SK-N-SH treated with all-trans-retinoic acid at 6 μM for 48 hours (cell line): Measurements from ENCODE around the gene SMG7.

Experiments
- ATAC-seq: fragments of 200-7000 bp; cut with Tn5 transposase; 3 replicates; pipeline ENCODE4 v1.9.1; 2020; ENCODE audit warnings: mild to moderate bottlenecking, moderate library complexity
- ARNTL ChIP-seq: fragments of 450-650 bp; formaldehyde crosslinking; IDR thresholded peaks from 2 replicates; pipeline ENCODE4 v1.5.0; 2020; ENCODE audit warnings: low read depth, mild to moderate bottlenecking, moderate library complexity, borderline replicate concordance
- BACH2 ChIP-seq: fragments of 250-450 bp; sonication (Bioruptor Pico); IDR thresholded peaks from 2 replicates; pipeline ENCODE4 v1.9.0; 2021; ENCODE audit warnings: mild to moderate bottlenecking, borderline replicate concordance
- CREB5 ChIP-seq: fragments of 250-450 bp; sonication (Bioruptor Pico); IDR thresholded peaks from 2 replicates; pipeline ENCODE4 v1.5.1; 2020; ENCODE audit warnings: low read depth, mild to moderate bottlenecking, moderate library complexity
- CSDC2 ChIP-seq: fragments of 250-450 bp; sonication (Bioruptor Pico); IDR thresholded peaks from 2 replicates; pipeline ENCODE4 v1.5.0; 2020; ENCODE audit warnings: mild to moderate bottlenecking, moderate library complexity
- CSRNP3 ChIP-seq: fragments of 250-450 bp; sonication (Bioruptor Pico); IDR thresholded peaks from 2 replicates; pipeline ENCODE4 v1.5.1; 2021; ENCODE audit warnings: mild to moderate bottlenecking, moderate library complexity
- ESRRG ChIP-seq: fragments of 250-450 bp; sonication (Bioruptor Pico); IDR thresholded peaks from 2 replicates; pipeline ENCODE4 v1.6.1; 2021; ENCODE audit warnings: mild to moderate bottlenecking
- GLIS3 ChIP-seq: fragments of 250-450 bp; sonication (Bioruptor Pico); IDR thresholded peaks from 2 replicates; pipeline ENCODE4 v1.5.0; 2020; ENCODE audit warnings: mild to moderate bottlenecking, moderate library complexity
- ISL1 ChIP-seq: fragments of 250-450 bp; sonication (Bioruptor Pico); IDR thresholded peaks from 2 replicates; pipeline ENCODE4 v2.1.2; 2022; ENCODE audit warnings: mild to moderate bottlenecking, moderate library complexity
- OSR1 ChIP-seq: fragments of 250-450 bp; sonication (Bioruptor Pico); IDR thresholded peaks from 2 replicates; pipeline ENCODE4 v1.8.0; 2022; ENCODE audit warnings: moderate library complexity, mild to moderate bottlenecking, inconsistent platforms
- PATZ1 ChIP-seq: fragments of 250-450 bp; sonication (Bioruptor Pico); IDR thresholded peaks from 2 replicates; pipeline ENCODE4 v1.8.0; 2020; ENCODE audit warnings: mild to moderate bottlenecking, moderate library complexity, borderline replicate concordance
- PPARA ChIP-seq: fragments of 250-450 bp; sonication (Bioruptor Pico); IDR thresholded peaks from 2 replicates; pipeline ENCODE4 v1.5.0; 2020; ENCODE audit warnings: mild to moderate bottlenecking, borderline replicate concordance
- RARB ChIP-seq: fragments of 250-450 bp; sonication (Bioruptor Pico); IDR thresholded peaks from 2 replicates; pipeline ENCODE4 v1.8.0; 2021; ENCODE audit warnings: mild to moderate bottlenecking, moderate library complexity
- SNAI2 ChIP-seq: fragments of 250-450 bp; sonication (Bioruptor Pico); IDR thresholded peaks from 2 replicates; pipeline ENCODE4 v1.5.0; 2020; ENCODE audit warnings: mild to moderate bottlenecking, moderate library complexity
- TCF4 ChIP-seq: fragments of 250-450 bp; sonication (Bioruptor Pico); IDR thresholded peaks from 2 replicates; pipeline ENCODE4 v1.8.0; 2021; ENCODE audit warnings: mild to moderate bottlenecking, moderate library complexity, borderline replicate concordance
- TOX ChIP-seq: fragments of 250-450 bp; sonication (Bioruptor Pico); IDR thresholded peaks from 2 replicates; pipeline ENCODE4 v1.8.0; 2021; ENCODE audit warnings: mild to moderate bottlenecking, moderate library complexity, borderline replicate concordance
- TSHZ2 ChIP-seq: fragments of 250-450 bp; sonication (Bioruptor Pico); IDR thresholded peaks from 2 replicates; pipeline ENCODE4 v1.5.0; 2020; ENCODE audit warnings: mild to moderate bottlenecking, moderate library complexity
- ZC3H10 ChIP-seq: fragments of 250-450 bp; sonication (Bioruptor Pico); IDR thresholded peaks from 2 replicates; pipeline ENCODE4 v1.5.1; 2021; ENCODE audit warnings: mild to moderate bottlenecking, moderate library complexity
- ZFP3 ChIP-seq: fragments of 250-450 bp; sonication (Bioruptor Pico); IDR thresholded peaks from 2 replicates; pipeline ENCODE4 v1.5.0; 2020; ENCODE audit warnings: mild to moderate bottlenecking, moderate library complexity
- ZFP30 ChIP-seq: fragments of 450-650 bp; formaldehyde crosslinking; IDR thresholded peaks from 2 replicates; pipeline ENCODE4 v1.5.0; 2022; ENCODE audit warnings: mild to moderate bottlenecking, moderate library complexity
- ZNF565 ChIP-seq: fragments of 450-650 bp; formaldehyde crosslinking; conservative IDR thresholded peaks from 2 replicates; pipeline ENCODE4 v1.5.0; 2020; ENCODE audit warnings: low read depth, mild to moderate bottlenecking, moderate library complexity
- ZNF70 ChIP-seq: fragments of 450-650 bp; formaldehyde crosslinking; IDR thresholded peaks from 2 replicates; pipeline ENCODE4 v1.5.0; 2020; ENCODE audit warnings: mild to moderate bottlenecking, moderate library complexity
- ZNF8 ChIP-seq: fragments of 450-650 bp; formaldehyde crosslinking; IDR thresholded peaks from 2 replicates; pipeline ENCODE4 v1.5.0; 2020; ENCODE audit warnings: mild to moderate bottlenecking, moderate library complexity

SMG7 gene

GRCh38 chr1:183457449-183457848 is 14.8 kb upstream of the SMG7 start:
- TF ChIP-seq TOX (CRISPR knock-in tag) (no peak), PATZ1 (CRISPR knock-in tag) (no peak), OSR1 (no peak), ZC3H10 (CRISPR knock-in tag) (no peak), ZNF8 (CRISPR knock-in tag) (no peak), PPARA (no peak), ZFP30 (CRISPR knock-in tag) (no peak), TSHZ2 (CRISPR knock-in tag) (no peak), ESRRG (CRISPR knock-in tag) (no peak), CSDC2 (CRISPR knock-in tag) (no peak), RARB (CRISPR knock-in tag) (no peak), ZNF565 (CRISPR knock-in tag) (no peak), GLIS3 (CRISPR knock-in tag) (no peak), CREB5 (CRISPR knock-in tag) (no peak), TCF4 (CRISPR knock-in tag) (no peak), BACH2 (CRISPR knock-in tag) (no peak), CSRNP3 (CRISPR knock-in tag) (no peak)
- no peak for ATAC-seq

GRCh38 chr1:183460596-183460995 is 11.7 kb upstream of the SMG7 start:
- ATAC-seq: no peak
- TF ChIP-seq PPARA (no peak), ZC3H10 (CRISPR knock-in tag) (no peak), ZNF70 (no peak), RARB (CRISPR knock-in tag) (no peak), BACH2 (CRISPR knock-in tag) (no peak)

GRCh38 chr1:183461350-183461749 is 10.9 kb upstream of the SMG7 start:
- no peak for ATAC-seq
- TF ChIP-seq TCF4 (CRISPR knock-in tag) (no peak), RARB (CRISPR knock-in tag) (no peak)
- TF ChIP-seq, all 23 proteins: peak for 0

GRCh38 chr1:183463566-183463965 is 8.7 kb upstream of the SMG7 start:
- no peak for ATAC-seq
- TF ChIP-seq ARNTL (CRISPR knock-in tag): no peak
- no peak for TF ChIP-seq TOX (CRISPR knock-in tag)
- no peak for TF ChIP-seq RARB (CRISPR knock-in tag)
- no peak for TF ChIP-seq ISL1 (CRISPR knock-in tag)
- no peak for TF ChIP-seq ZC3H10 (CRISPR knock-in tag)

- ATAC-seq: no peak
- no peak for TF ChIP-seq ARNTL (CRISPR knock-in tag)
- no peak for TF ChIP-seq GLIS3 (CRISPR knock-in tag)
- no peak for TF ChIP-seq ZNF8 (CRISPR knock-in tag)
- TF ChIP-seq RARB (CRISPR knock-in tag): no peak
- TF ChIP-seq OSR1: no peak
- no peak for TF ChIP-seq ZNF565 (CRISPR knock-in tag)
- no peak for TF ChIP-seq CSDC2 (CRISPR knock-in tag)
- no peak for TF ChIP-seq SNAI2 (CRISPR knock-in tag)
- no peak for TF ChIP-seq ZFP3 (CRISPR knock-in tag)
- no peak for TF ChIP-seq TCF4 (CRISPR knock-in tag)
- TF ChIP-seq ZFP30 (CRISPR knock-in tag): no peak
- TF ChIP-seq CREB5 (CRISPR knock-in tag): no peak
- no peak for TF ChIP-seq PPARA
Observed at GRCh38 chr1:183466781-183467180, 5.5 kb upstream of the SMG7 start.
